Smooth muscle cell (in vitro differentiated cells): ENCODE measurements around the gene GGTLC2. TPM values are rescaled to one million over a fixed set of nuclear protein-coding genes. Genes with fewer than 3 reads are reported as not detected.
"Not testable (repeated sequence)": the region's sequence is repeated elsewhere in the genome, so short reads cannot be mapped to it uniquely, and the experiment has no call there.

Experiments used
- DNase-seq: peaks from one replicate; lab custom pipeline; 2025; ENCODE audit not compliant: unreplicated experiment; lab: John Stamatoyannopoulos, UW
- H2AFZ ChIP-seq: fragments of 200-600 bp; sonication (generic); 2 replicates; pipeline ENCODE4 v1.6.0; 2016; ENCODE audit warnings: antibody characterized with exemption, low read depth, mild to moderate bottlenecking
- H3F3A ChIP-seq: fragments of 200-600 bp; sonication (generic); 2 replicates; pipeline ENCODE4 v1.6.0; 2017; ENCODE audit warnings: antibody characterized with exemption, low read depth
- H3K27ac ChIP-seq: fragments of 200-600 bp; sonication (generic); 2 replicates; pipeline ENCODE4 v1.5.1; 2016; ENCODE audit warnings: low read depth, mild to moderate bottlenecking
- H3K27me3 ChIP-seq: fragments of 200-600 bp; sonication (generic); 2 replicates; pipeline ENCODE4 v1.6.1; 2016; ENCODE audit warnings: low read depth, mild to moderate bottlenecking
- H3K36me3 ChIP-seq: fragments of 200-600 bp; sonication (generic); 2 replicates; pipeline ENCODE4 v1.5.1; 2016; ENCODE audit warnings: low read depth
- H3K4me1 ChIP-seq: fragments of 200-600 bp; sonication (generic); 2 replicates; pipeline ENCODE4 v1.5.1; 2016; ENCODE audit warnings: low read depth
- H3K4me2 ChIP-seq: fragments of 200-600 bp; sonication (generic); 2 replicates; pipeline ENCODE4 v1.6.0; 2016; ENCODE audit warnings: mild to moderate bottlenecking
- H3K4me3 ChIP-seq: fragments of 200-600 bp; sonication (generic); 2 replicates; pipeline ENCODE4 v1.5.1; 2016; ENCODE audit warnings: mild to moderate bottlenecking
- H3K79me2 ChIP-seq: fragments of 200-600 bp; sonication (generic); 2 replicates; pipeline ENCODE4 v1.6.0; 2016; ENCODE audit warnings: low read depth, mild to moderate bottlenecking
- H3K9ac ChIP-seq: fragments of 200-600 bp; sonication (generic); 2 replicates; pipeline ENCODE4 v1.6.0; 2016; ENCODE audit warnings: low read depth
- H3K9me3 ChIP-seq: fragments of 200-600 bp; sonication (generic); replicated peaks from 2 replicates; pipeline ENCODE4 v1.5.1; 2016; ENCODE audit warnings: low read depth
- H4K20me1 ChIP-seq: fragments of 200-600 bp; sonication (generic); 2 replicates; pipeline ENCODE4 v1.6.0; 2016; ENCODE audit warnings: low read depth
- CTCF ChIP-seq: fragments of 200-600 bp; sonication (generic); IDR thresholded peaks from 2 replicates; pipeline ENCODE4 v1.5.1; 2017; ENCODE audit warnings: borderline replicate concordance, mild to moderate bottlenecking, antibody characterized with exemption; ENCODE audit not compliant: insufficient read depth, poor library complexity, severe bottlenecking
- WGBS: methylation state at CpG from one replicate; pipeline ENCODE4 v1.1.7; 2016; ENCODE audit warnings: low lambda C conversion rate; 5-methylcytosine and 5-hydroxymethylcytosine counted together
- polyA plus RNA-seq: library from polyadenylated mRNA; unstranded; fragments of >200 nt; fragmentation: Nextera tagmentation; extraction: Ambion mirVana; gene quantifications from 2 replicates; pipeline ENCODE4 v1.2.1, GENCODE V29; 2016
- total RNA-seq: library from RNA; depleted of rRNA; stranded (reverse); fragments of >200 nt; gene quantifications from 2 replicates; pipeline ENCODE4 v1.2.3, GENCODE V29; 2014

GGTLC2 gene
- total and polyA plus RNA-seq, 2 experiments from 2014 or later: not detected

- WGBS: 47% methylated on average over 3 of the region's 3 CpGs
- peaks cover 49% of the 10 kb centered on the region for H3K27me3 ChIP-seq
- H3K4me3 ChIP-seq: no peak overlapping the region
- H3F3A ChIP-seq: no peaks in the 10 kb centered on the region
- H3K27ac ChIP-seq: no peak overlapping the region
- no peaks in the 10 kb centered on the region for H4K20me1 ChIP-seq
- H3K79me2 ChIP-seq: no peaks in the 10 kb centered on the region
- no peak overlapping the region for H2AFZ ChIP-seq
- no peaks in the 10 kb centered on the region for H3K4me1 ChIP-seq
- H3K36me3 ChIP-seq: no peaks in the 10 kb centered on the region
- DNase-seq: no peak
- H3K9ac ChIP-seq: no peak overlapping the region
- no peak overlapping the region for H3K4me2 ChIP-seq
- no peak for TF ChIP-seq CTCF
- H3K9me3 ChIP-seq: no peaks in the 10 kb centered on the region
Measured at GRCh38 chr22:22619765-22620414, 24.5 kb upstream of the GGTLC2 start.

DNA sequence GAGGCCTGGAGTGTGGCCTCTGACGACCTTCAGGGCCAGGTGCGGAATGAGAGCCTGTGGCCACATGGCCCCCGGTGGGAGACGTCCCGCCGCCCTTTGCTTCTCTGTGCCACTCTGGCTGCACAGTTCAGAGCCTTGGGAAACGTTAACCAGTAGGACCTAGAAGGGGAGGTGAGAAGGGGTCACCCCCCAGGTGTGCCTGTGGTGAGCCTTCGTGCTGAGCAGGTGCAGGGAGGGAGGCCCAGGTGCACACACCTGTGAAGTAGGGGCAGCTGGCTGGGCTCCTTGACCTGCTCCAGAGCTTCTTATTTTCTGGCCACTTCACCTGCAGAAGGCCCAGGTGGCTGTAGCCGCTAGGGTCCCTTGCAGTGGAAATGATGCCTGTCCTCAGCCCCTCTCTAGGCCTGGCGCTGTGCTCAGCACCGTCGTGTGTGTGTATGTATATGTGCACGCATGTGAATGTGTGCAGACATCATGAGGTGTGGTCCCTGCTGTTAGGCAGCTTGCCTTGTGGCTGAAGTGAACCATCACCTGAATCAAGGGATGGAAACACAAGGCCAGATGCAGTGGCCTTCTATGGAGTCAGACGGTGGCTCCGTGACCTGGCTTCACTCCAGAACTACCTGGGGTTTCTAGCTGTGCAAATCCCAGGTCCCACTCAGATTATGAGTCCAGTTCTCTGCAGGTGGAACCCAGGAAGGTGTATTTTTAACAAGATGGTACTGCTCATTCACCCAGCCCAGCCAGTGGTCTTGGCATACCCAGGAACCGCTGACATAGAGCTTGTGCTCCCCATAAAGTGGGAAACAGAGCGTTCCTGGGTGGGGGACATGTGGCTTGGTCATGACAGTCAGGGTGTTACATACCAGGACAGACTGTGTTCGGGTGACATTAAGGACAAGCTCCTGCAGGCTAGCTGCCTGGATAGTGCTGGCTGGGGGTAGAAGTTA is 15.6 kb upstream of the GGTLC2 start:
- not testable (repeated sequence) for H3K79me2 ChIP-seq, H4K20me1 ChIP-seq, H3K4me2 ChIP-seq, H3K27ac ChIP-seq, H3K9me3 ChIP-seq, H2AFZ ChIP-seq, H3K9ac ChIP-seq, H3K4me3 ChIP-seq, DNase-seq, H3K27me3 ChIP-seq, H3K36me3 ChIP-seq, H3F3A ChIP-seq, H3K4me1 ChIP-seq
- 90% methylated on average over 14 of the region's 18 CpGs for WGBS

GRCh38 chr22:22631223-22631652 is 13.2 kb upstream of the GGTLC2 start:
- not testable (repeated sequence) for H3K27ac ChIP-seq, H3K27me3 ChIP-seq, H3K4me2 ChIP-seq, H3K79me2 ChIP-seq, DNase-seq, H2AFZ ChIP-seq, H3K9ac ChIP-seq, H3K4me1 ChIP-seq, H3F3A ChIP-seq, H3K9me3 ChIP-seq, H4K20me1 ChIP-seq, H3K4me3 ChIP-seq, H3K36me3 ChIP-seq
- WGBS: 75% methylated on average over 7 of the region's 7 CpGs

DNA sequence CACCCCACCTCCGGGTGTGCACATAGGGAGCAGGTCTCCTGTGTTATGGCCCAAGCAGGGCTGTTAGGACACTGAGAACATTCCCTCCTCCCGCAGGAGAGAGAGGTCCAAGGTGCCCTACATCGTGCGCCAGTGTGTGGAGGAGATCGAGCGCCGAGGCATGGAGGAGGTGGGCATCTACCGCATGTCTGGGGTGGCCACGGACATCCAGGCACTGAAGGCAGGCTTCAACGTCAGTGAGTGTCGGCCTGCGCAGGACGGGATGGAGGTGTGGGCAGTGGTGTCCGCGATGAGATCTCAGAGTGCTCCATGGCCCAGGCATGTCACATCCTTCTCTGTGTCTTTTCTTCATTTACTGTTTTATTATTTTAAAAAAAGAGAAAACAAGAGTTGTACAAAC is 12.2 kb upstream of the GGTLC2 start:
- not testable (repeated sequence) for H3K36me3 ChIP-seq, H3K4me2 ChIP-seq, H3K9me3 ChIP-seq, H3K4me1 ChIP-seq, H3K9ac ChIP-seq, H3K79me2 ChIP-seq, H3F3A ChIP-seq, H3K27ac ChIP-seq, H2AFZ ChIP-seq, H4K20me1 ChIP-seq, H3K27me3 ChIP-seq, H3K4me3 ChIP-seq, DNase-seq
- WGBS: 96% methylated on average over 12 of the region's 15 CpGs

GRCh38 chr22:22633533-22633932 is 10.9 kb upstream of the GGTLC2 start:
- whole genome bisulfite sequencing: 87% methylated on average over 14 of the region's 14 CpGs
- H3K9ac ChIP-seq: not testable (repeated sequence)

More at GRCh38 chr22:22633533-22633932, 10.9 kb upstream of the GGTLC2 start:
- not testable (repeated sequence) for H3F3A ChIP-seq, H3K4me2 ChIP-seq, H3K4me3 ChIP-seq, H2AFZ ChIP-seq, H4K20me1 ChIP-seq, H3K36me3 ChIP-seq, H3K79me2 ChIP-seq, H3K27ac ChIP-seq, H3K4me1 ChIP-seq, DNase-seq, H3K9me3 ChIP-seq, H3K27me3 ChIP-seq
